Measurements from ENCODE around the gene PLEKHG4B. TPM values are rescaled to one million over a fixed set of nuclear protein-coding genes. Genes with fewer than 3 reads are reported as not detected.

Gene PLEKHG4B
- total and polyA plus RNA-seq, 2 donors from 2014 or later: 0.13 to 0.37 TPM

GRCh38 chr5:94113-94892 is 2.3 kb downstream of the PLEKHG4B start:
- FAIRE-seq: no peak
- no peak for TF ChIP-seq CTCF (IDR thresholded peaks at IDR 0.05; ENCODE audit: borderline replicate concordance, extremely low read depth, insufficient read depth)
- Histone ChIP-seq H3K9me3 (ENCODE audit: control insufficient read depth in 2 of 3, insufficient read depth in 1 of 3, low read length in 3 of 3) (no peaks in the 10 kb centered on the region), H3K9ac (ENCODE audit: low read length in 3 of 3) (no peak overlapping the region), H3K27me3 (ENCODE audit: control insufficient read depth, insufficient read depth, low read length) (no peaks in the 10 kb centered on the region), H3K4me3 (ENCODE audit: low read length in 3 of 3) (no peak overlapping the region), H3K27ac (ENCODE audit: low read depth in 2 of 2, low read length in 2 of 2) (no peak overlapping the region), H3K4me1 (ENCODE audit: control insufficient read depth in 2 of 3, insufficient read depth in 2 of 3, low read depth in 1 of 3, low read length in 3 of 3) (no peaks in the 10 kb centered on the region), H3K36me3 (ENCODE audit: control insufficient read depth in 2 of 3, insufficient read depth in 3 of 3, low read length in 3 of 3) (no peaks in the 10 kb centered on the region)
- no peak for DNase-seq
- intact Hi-C loops (cut with DNase I): no loop called here

- TF ChIP-seq CTCF (IDR thresholded peaks at IDR 0.05; ENCODE audit: borderline replicate concordance, extremely low read depth, insufficient read depth): no peak
- Histone ChIP-seq H3K27me3 (ENCODE audit: control insufficient read depth, insufficient read depth, low read length) (no peaks in the 10 kb centered on the region), H3K4me3 (ENCODE audit: low read length in 3 of 3) (no peak overlapping the region), H3K36me3 (ENCODE audit: control insufficient read depth in 2 of 3, insufficient read depth in 3 of 3, low read length in 3 of 3) (no peaks in the 10 kb centered on the region), H3K4me1 (ENCODE audit: control insufficient read depth in 2 of 3, insufficient read depth in 2 of 3, low read depth in 1 of 3, low read length in 3 of 3) (no peaks in the 10 kb centered on the region), H3K9ac (ENCODE audit: low read length in 3 of 3) (no peak overlapping the region), H3K9me3 (ENCODE audit: control insufficient read depth in 2 of 3, insufficient read depth in 1 of 3, low read length in 3 of 3) (no peaks in the 10 kb centered on the region), H3K27ac (ENCODE audit: low read depth in 2 of 2, low read length in 2 of 2) (no peak overlapping the region)
- DNase-seq: peak in 1 of 5 donors; percentile 58
- intact Hi-C loops (cut with DNase I): no loop called here
- no peak for FAIRE-seq
Measured at GRCh38 chr5:95241-95980, 3.4 kb downstream of the PLEKHG4B start.

GRCh38 chr5:96976-97660 is 5.2 kb downstream of the PLEKHG4B start:
- no peak overlapping the region for H3K27ac ChIP-seq (ENCODE audit: low read depth in 2 of 2, low read length in 2 of 2)
- intact Hi-C loops (cut with DNase I): no loop called here
- H3K4me3 ChIP-seq (ENCODE audit: low read length in 3 of 3): no peak overlapping the region
- FAIRE-seq: no peak
- no peak for TF ChIP-seq CTCF (IDR thresholded peaks at IDR 0.05; ENCODE audit: borderline replicate concordance, extremely low read depth, insufficient read depth)
- H3K4me1 ChIP-seq (ENCODE audit: control insufficient read depth in 2 of 3, insufficient read depth in 2 of 3, low read depth in 1 of 3, low read length in 3 of 3): no peaks in the 10 kb centered on the region
- no peak overlapping the region for H3K9ac ChIP-seq (ENCODE audit: low read length in 3 of 3)
- no peaks in the 10 kb centered on the region for H3K36me3 ChIP-seq (ENCODE audit: control insufficient read depth in 2 of 3, insufficient read depth in 3 of 3, low read length in 3 of 3)
- no peaks in the 10 kb centered on the region for H3K27me3 ChIP-seq (ENCODE audit: control insufficient read depth, insufficient read depth, low read length)
- DNase-seq: no peak
- H3K9me3 ChIP-seq (ENCODE audit: control insufficient read depth in 2 of 3, insufficient read depth in 1 of 3, low read length in 3 of 3): no peaks in the 10 kb centered on the region
